PFSK-1 (cell line): ENCODE results near the gene PRELID3B.

Experiments used
- POLR2AphosphoS5 ChIP-seq: IDR thresholded peaks from 2 replicates; pipeline ENCODE4 v1.6.1; 2012; ENCODE audit warnings: low read depth, mild to moderate bottlenecking, control low read depth, low read length, moderate library complexity
- REST ChIP-seq, 2 experiments: IDR thresholded peaks; 2 replicates each; pipeline versions ENCODE4 v1.6.1 to v1.8.0; 2011 to 2012; ENCODE audit warnings: low read depth in 2 of 2, low read length in 2 of 2, control low read depth in 1 of 2, inconsistent platforms in 1 of 2, mild to moderate bottlenecking in 1 of 2, moderate library complexity in 1 of 2; ENCODE audit not compliant: insufficient read depth in 1 of 2
- SIN3A ChIP-seq: IDR thresholded peaks from 2 replicates; pipeline ENCODE4 v1.6.1; 2012; ENCODE audit warnings: mild to moderate bottlenecking, low read length, moderate library complexity, borderline replicate concordance; ENCODE audit not compliant: insufficient read depth
- TAF1 ChIP-seq: IDR thresholded peaks from 2 replicates; pipeline ENCODE4 v1.6.1; 2012; ENCODE audit warnings: low read length, control low read depth, borderline replicate concordance; ENCODE audit not compliant: insufficient read depth

GRCh38 chr20:59016795-59017492, 25.6 kb downstream of the PRELID3B start:
- TF ChIP-seq REST (IDR thresholded peaks at IDR 0.05; ENCODE audit: insufficient read depth in 1 of 2, low read depth in 2 of 2, low read length in 2 of 2) (no peak), TAF1 (no peak), POLR2AphosphoS5 (no peak), SIN3A (no peak)
